Left lobe of liver (tissue), 2 donors: Measurements from ENCODE around the gene RSRP1. TPM values are rescaled to one million over a fixed set of nuclear protein-coding genes. Genes with fewer than 3 reads are reported as not detected.
"Not testable (repeated sequence)": the region's sequence is repeated elsewhere in the genome, so short reads cannot be mapped to it uniquely, and the experiment has no call there.

Source experiments
- ATAC-seq: fragments of 200-7000 bp; cut with Tn5 transposase; one replicate; pipeline ENCODE4 v1.9.1; 2020; ENCODE audit warnings: mild to moderate bottlenecking, moderate library complexity
- DNase-seq: peaks from one replicate; pipeline ENCODE4 v3.0.0-alpha.2; 2020; ENCODE audit warnings: low spot score
- total RNA-seq: library from RNA; stranded (reverse); gene quantifications from one replicate; pipeline ENCODE4 v1.2.1, GENCODE V29; 2021
- donor health status: DM: no; HTN: no; CAD: no; lungs with moderate emphysema.
- donor health status: DM: no; HTN: yes; CAD: no.

The RSRP1 gene
- total RNA-seq: 64.9 TPM

- DNase-seq (peak; percentile 99), ATAC-seq (peak; percentile 92)
Measured at GRCh38 chr1:25247024-25247828, at the start of gene RSRP1. RSRP1 (minus strand) TSS chr1:25247454; CDS start chr1:25246963, 491 bp downstream.

GRCh38 chr1:25296501-25296900, 49.2 kb upstream of the RSRP1 start:
- not testable (repeated sequence) for ATAC-seq, DNase-seq

GRCh38 chr1:25294889-25295826, 47.9 kb upstream of the RSRP1 start:
- not testable (repeated sequence) for ATAC-seq

GRCh38 chr1:25293426-25293825, 46.2 kb upstream of the RSRP1 start:
- DNase-seq, ATAC-seq: not testable (repeated sequence)

More at GRCh38 chr1:25294889-25295826, 47.9 kb upstream of the RSRP1 start:
- DNase-seq: not testable (repeated sequence)

GRCh38 chr1:25290043-25290442, 42.8 kb upstream of the RSRP1 start:
- peak; percentile 96 for ATAC-seq
- not testable (repeated sequence) for DNase-seq

- ATAC-seq, DNase-seq: not testable (repeated sequence)
Measured at GRCh38 chr1:25288573-25289101, 41.4 kb upstream of the RSRP1 start.

GRCh38 chr1:25287164-25287563, 39.9 kb upstream of the RSRP1 start:
- not testable (repeated sequence) for ATAC-seq, DNase-seq

- not testable (repeated sequence) for DNase-seq, ATAC-seq
Measured at GRCh38 chr1:25285862-25286261, 38.6 kb upstream of the RSRP1 start.

- not testable (repeated sequence) for ATAC-seq
- peak; percentile 10 for DNase-seq
Measured at GRCh38 chr1:25279693-25280111, 32.4 kb upstream of the RSRP1 start.

- ATAC-seq: not testable (repeated sequence)
- peak; percentile 23 for DNase-seq
Measured at GRCh38 chr1:25278790-25279189, 31.5 kb upstream of the RSRP1 start.

GRCh38 chr1:25278358-25278757, 31.1 kb upstream of the RSRP1 start:
- DNase-seq: peak; percentile 19
- not testable (repeated sequence) for ATAC-seq

- not testable (repeated sequence) for ATAC-seq
Measured at GRCh38 chr1:25277295-25277694, 30.0 kb upstream of the RSRP1 start.

GRCh38 chr1:25275648-25276047, 28.4 kb upstream of the RSRP1 start:
- not testable (repeated sequence) for DNase-seq, ATAC-seq

More at GRCh38 chr1:25277295-25277694, 30.0 kb upstream of the RSRP1 start:
- DNase-seq: not testable (repeated sequence)

- not testable (repeated sequence) for ATAC-seq
- peak; percentile 11 for DNase-seq
Measured at GRCh38 chr1:25272238-25272637, 25.0 kb upstream of the RSRP1 start, which contains the start of gene RHD. RHD (plus strand) TSS chr1:25272509; CDS start chr1:25272548, 39 bp downstream.

- not testable (repeated sequence) for DNase-seq, ATAC-seq
Measured at GRCh38 chr1:25268143-25268760, 21.0 kb upstream of the RSRP1 start.

GRCh38 chr1:25267288-25268142, 20.3 kb upstream of the RSRP1 start:
- ATAC-seq (peak; percentile 91), DNase-seq (peak; percentile 89)

GRCh38 chr1:25266554-25267287, 19.5 kb upstream of the RSRP1 start:
- DNase-seq: not testable (repeated sequence)
- peak; percentile 74 for ATAC-seq

GRCh38 chr1:25260336-25260735, 13.1 kb upstream of the RSRP1 start:
- DNase-seq, ATAC-seq: not testable (repeated sequence)
